ENCODE measurements around the gene LIMA1.
A peak's percentile ranks its signal among the peaks of the same experiment; 100 is the strongest.

The LIMA1 gene

DNA sequence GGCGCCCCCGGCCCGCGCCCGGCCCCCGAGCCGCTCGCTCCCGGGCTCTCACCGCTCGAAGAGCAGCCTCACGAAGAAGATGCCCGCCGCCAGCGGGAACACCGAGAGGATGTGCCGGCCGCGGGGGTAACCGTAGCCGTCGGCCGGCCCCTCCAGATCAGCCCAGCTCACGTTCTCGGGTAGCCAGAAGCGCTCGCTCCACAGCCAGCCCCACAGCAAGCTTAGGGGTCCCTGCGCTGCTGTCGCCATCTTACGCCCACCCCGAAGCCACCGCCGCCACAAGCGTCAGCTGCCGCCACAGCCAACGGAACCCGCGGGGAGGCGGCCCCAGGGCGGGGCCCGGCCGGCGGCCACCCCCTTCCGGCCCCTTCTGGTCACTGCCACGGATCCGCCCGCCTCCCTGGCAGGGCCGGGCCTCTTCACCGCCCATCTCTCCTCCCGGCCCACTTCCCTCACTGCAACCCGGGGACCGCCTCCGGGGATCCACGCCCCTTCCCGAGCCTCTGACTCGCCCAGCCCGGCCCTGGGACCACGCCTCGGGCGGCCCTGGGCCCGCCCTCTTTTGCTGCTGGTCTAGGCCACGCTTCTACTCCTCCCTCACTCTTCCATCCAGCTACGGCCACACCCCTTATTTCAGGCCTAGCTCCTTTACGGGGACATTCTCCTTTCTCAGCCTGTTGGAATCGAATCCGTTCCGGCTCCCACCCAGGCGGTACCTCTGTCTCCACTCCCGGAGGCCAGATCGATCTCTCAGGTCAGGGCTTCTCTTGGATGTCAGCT lies 116.1 kb downstream of the LIMA1 start, which contains the start of gene CERS5:
TSS of gene CERS5 (minus strand) at position 321 of the 780 bp plus-strand sequence. CDS start at position 249, 72 bp downstream.
- TF ChIP-seq, protein P1, sequence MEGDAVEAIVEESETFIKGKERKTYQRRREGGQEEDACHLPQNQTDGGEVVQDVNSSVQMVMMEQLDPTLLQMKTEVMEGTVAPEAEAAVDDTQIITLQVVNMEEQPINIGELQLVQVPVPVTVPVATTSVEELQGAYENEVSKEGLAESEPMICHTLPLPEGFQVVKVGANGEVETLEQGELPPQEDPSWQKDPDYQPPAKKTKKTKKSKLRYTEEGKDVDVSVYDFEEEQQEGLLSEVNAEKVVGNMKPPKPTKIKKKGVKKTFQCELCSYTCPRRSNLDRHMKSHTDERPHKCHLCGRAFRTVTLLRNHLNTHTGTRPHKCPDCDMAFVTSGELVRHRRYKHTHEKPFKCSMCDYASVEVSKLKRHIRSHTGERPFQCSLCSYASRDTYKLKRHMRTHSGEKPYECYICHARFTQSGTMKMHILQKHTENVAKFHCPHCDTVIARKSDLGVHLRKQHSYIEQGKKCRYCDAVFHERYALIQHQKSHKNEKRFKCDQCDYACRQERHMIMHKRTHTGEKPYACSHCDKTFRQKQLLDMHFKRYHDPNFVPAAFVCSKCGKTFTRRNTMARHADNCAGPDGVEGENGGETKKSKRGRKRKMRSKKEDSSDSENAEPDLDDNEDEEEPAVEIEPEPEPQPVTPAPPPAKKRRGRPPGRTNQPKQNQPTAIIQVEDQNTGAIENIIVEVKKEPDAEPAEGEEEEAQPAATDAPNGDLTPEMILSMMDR (IDR thresholded peaks at IDR 0.05; ENCODE audit: low read depth, low read length), result no peak
- DNase-seq, result peak; percentile 98
- H3K27me3 ChIP-seq (ENCODE audit: insufficient read depth, low read depth, severe bottlenecking), result no peaks in the 10 kb centered on the region
- H3K36me3 ChIP-seq, result 0 out of 2 replicates have a peak, but pooled peaks cover 3% of the 10 kb centered on the region
- peak within 1 kb of the TSS; percentile 82 for H3K27ac ChIP-seq
- peak within 1 kb of the TSS; percentile 79 for H3K4me3 ChIP-seq (ENCODE audit: low read depth, low read length)
- no peaks in the 10 kb centered on the region for H3K9me3 ChIP-seq (ENCODE audit: severe bottlenecking)

DNA sequence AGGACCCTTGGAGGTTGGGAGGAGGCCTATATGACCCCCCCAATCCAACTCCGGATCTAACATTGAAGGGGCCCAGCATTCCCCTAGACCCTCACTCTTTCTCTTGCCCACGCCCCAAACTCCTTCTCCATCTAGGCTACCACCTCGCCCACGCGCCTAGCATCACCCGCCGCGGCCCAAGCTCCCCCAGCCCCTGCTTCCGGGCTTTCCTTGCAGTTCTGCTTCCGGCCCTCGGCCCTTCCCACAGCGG lies 116.6 kb downstream of the LIMA1 start:
- Histone ChIP-seq H3K27ac (peak overlapping the region; percentile 82), H3K4me3 (ENCODE audit: low read depth, low read length) (peak overlapping the region; percentile 79), H3K9me3 (ENCODE audit: severe bottlenecking) (no peaks in the 10 kb centered on the region), H3K36me3 (0 out of 2 replicates have a peak, but pooled peaks cover 3% of the 10 kb centered on the region), H3K27me3 (ENCODE audit: insufficient read depth, low read depth, severe bottlenecking) (no peaks in the 10 kb centered on the region)
- DNase-seq, result no peak
- TF ChIP-seq, protein P1 (IDR thresholded peaks at IDR 0.05; ENCODE audit: low read depth, low read length), result no peak

DNA sequence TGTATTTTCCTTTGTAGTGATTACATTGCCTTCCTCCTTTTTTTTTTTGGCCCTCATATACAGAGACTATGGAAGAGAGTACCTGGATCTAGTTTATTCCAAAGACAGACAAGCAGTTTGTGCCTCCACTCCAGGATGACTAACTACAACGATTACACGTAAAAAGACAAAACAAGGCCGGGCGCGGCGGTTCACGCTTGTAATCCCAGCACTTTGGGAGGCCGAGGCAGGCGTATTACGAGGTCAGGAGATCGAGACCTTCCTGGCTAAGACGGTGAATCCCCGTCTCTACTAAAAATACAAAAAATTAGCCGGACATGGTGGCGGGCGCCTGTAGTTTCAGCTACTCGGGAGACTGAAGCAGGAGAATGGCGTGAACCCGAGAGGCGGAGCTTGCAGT lies 118.4 kb downstream of the LIMA1 start:
- 0 out of 2 replicates have a peak, but pooled peaks cover 3% of the 10 kb centered on the region for H3K36me3 ChIP-seq
- H3K9me3 ChIP-seq (ENCODE audit: severe bottlenecking), result no peaks in the 10 kb centered on the region
- TF ChIP-seq, protein P1 (IDR thresholded peaks at IDR 0.05; ENCODE audit: low read depth, low read length), result no peak
- no peak for DNase-seq
- H3K27ac ChIP-seq, result no peak overlapping the region
- H3K4me3 ChIP-seq (ENCODE audit: low read depth, low read length), result no peak overlapping the region
- no peaks in the 10 kb centered on the region for H3K27me3 ChIP-seq (ENCODE audit: insufficient read depth, low read depth, severe bottlenecking)

DNA sequence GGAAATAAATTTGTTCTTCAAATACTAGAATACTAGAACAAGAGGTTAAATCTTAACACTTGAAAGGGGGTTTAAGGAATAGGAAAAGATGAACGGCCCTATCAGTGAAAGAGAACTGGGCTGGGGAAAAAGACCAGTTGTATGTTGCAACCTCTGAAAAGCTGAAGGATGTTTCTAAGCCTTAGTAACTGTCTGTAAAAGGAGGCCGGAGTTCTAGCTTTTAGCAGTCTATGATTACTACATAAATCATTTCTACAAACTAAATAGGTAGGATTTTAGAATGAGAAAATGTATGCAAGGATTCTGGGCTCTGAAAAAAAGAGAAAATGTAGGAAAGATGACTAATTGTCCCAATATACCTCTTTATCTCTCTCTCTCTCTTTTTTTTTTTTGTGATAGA lies 121.1 kb downstream of the LIMA1 start:
- no peak overlapping the region for H3K27ac ChIP-seq
- H3K9me3 ChIP-seq (ENCODE audit: severe bottlenecking), result no peaks in the 10 kb centered on the region
- H3K4me3 ChIP-seq (ENCODE audit: low read depth, low read length), result no peak overlapping the region
- H3K36me3 ChIP-seq, result 0 out of 2 replicates have a peak, but pooled peaks cover 3% of the 10 kb centered on the region
- no peak for DNase-seq
- H3K27me3 ChIP-seq (ENCODE audit: insufficient read depth, low read depth, severe bottlenecking), result no peaks in the 10 kb centered on the region
- TF ChIP-seq, protein P1 (IDR thresholded peaks at IDR 0.05; ENCODE audit: low read depth, low read length), result no peak

DNA sequence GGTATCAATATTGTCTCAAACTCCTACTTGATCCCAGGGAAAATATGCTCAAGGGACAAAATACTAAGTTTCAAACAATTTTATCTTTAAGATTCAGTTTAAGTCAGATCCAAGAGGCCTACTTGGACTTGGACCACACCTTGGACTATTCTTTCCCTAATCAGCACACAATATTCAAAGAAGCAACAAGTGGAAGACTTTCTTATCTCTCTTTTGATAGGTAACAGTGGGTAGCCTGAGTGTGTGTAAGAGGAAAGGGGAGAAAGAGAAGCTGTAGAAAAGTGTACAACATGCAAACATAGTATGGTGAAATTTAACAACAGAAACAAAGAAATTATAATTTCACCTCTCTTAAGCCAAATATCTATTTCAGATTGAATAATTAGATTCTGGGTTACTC lies 122.7 kb downstream of the LIMA1 start:
- TF ChIP-seq, protein P1 (IDR thresholded peaks at IDR 0.05; ENCODE audit: low read depth, low read length), result no peak
- H3K27me3 ChIP-seq (ENCODE audit: insufficient read depth, low read depth, severe bottlenecking), result no peaks in the 10 kb centered on the region
- no peaks in the 10 kb centered on the region for H3K9me3 ChIP-seq (ENCODE audit: severe bottlenecking)
- H3K4me3 ChIP-seq (ENCODE audit: low read depth, low read length), result no peak overlapping the region
- H3K36me3 ChIP-seq, result no peaks in the 10 kb centered on the region
- no peak overlapping the region for H3K27ac ChIP-seq
- no peak for DNase-seq

DNA sequence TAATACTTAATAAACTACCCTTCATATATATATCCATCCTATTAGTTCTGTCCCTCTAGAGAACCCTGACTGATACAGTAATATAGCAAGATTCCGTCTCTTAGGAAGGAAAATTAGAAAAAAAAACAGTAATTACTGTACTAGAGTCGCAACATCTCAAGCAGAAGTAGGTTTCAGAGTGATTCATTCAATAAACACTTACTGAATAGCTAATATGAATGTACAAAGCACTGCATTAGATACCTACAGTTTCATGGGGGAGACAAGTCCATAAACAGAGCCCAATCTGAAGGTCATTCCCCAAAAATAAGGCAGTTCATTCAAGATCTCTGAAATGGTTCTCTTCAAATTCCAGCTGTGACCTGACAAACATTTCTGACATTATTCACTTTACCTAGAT lies 126.1 kb downstream of the LIMA1 start:
- H3K27ac ChIP-seq, result no peak overlapping the region
- DNase-seq, result no peak
- TF ChIP-seq, protein P1 (IDR thresholded peaks at IDR 0.05; ENCODE audit: low read depth, low read length), result no peak
- no peaks in the 10 kb centered on the region for H3K27me3 ChIP-seq (ENCODE audit: insufficient read depth, low read depth, severe bottlenecking)
- H3K4me3 ChIP-seq (ENCODE audit: low read depth, low read length), result no peak overlapping the region
- no peaks in the 10 kb centered on the region for H3K36me3 ChIP-seq
- H3K9me3 ChIP-seq (ENCODE audit: severe bottlenecking), result no peaks in the 10 kb centered on the region

Measured in WERI-Rb-1 (cell line).